T follicular helper cell (primary cell): ENCODE results near the gene TAS2R60.
"Not testable (repeated sequence)": the region's sequence is repeated elsewhere in the genome, so short reads cannot be mapped to it uniquely, and the experiment has no call there.

Source experiments
- DNase-seq: peaks from one replicate; pipeline ENCODE4 v3.0.0-alpha.2; 2020; ENCODE audit warnings: low read depth

Gene TAS2R60

DNA sequence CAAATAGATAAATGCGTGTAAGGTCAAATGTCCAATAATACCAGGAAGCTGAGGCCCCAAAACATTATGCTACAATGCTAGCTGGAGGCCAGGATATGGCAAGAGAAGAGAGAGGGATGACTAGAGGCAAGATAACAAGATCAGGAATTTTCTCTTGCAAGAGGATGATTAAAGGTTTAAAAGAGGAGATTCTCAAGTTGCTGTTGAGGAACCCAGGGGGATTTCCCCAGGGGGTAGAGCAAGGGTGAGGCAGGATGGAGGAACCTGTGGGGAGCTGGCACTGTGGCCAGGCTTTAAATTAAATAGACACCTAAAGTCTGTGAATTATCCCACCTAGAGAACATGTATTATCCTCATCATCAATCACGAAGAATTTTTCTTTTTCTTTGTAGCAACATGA lies 3.4 kb upstream of the TAS2R60 start:
- DNase-seq = no peak

DNA sequence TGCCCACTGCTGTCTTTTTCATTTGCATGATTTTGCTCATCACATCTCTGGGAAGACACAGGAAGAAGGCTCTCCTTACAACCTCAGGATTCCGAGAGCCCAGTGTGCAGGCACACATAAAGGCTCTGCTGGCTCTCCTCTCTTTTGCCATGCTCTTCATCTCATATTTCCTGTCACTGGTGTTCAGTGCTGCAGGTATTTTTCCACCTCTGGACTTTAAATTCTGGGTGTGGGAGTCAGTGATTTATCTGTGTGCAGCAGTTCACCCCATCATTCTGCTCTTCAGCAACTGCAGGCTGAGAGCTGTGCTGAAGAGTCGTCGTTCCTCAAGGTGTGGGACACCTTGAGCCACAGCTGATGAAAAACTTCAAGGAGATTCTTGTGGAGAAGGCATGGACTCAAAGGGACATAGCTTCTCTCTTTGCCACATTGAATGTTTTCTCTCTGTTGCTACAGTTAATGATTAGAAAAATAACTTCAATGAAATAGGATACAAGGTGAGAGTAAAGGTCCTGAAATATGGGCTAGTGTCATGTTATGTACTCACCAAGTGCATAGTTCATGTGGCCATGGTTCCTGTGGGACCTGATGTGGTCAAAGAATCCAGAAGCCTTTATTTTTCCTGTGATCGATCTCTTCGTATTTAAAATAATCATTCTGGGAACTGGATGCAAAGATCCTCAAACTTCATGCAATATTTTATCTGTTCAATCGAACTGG lies 970 bp downstream of the TAS2R60 start:
- DNase-seq = no peak

DNA sequence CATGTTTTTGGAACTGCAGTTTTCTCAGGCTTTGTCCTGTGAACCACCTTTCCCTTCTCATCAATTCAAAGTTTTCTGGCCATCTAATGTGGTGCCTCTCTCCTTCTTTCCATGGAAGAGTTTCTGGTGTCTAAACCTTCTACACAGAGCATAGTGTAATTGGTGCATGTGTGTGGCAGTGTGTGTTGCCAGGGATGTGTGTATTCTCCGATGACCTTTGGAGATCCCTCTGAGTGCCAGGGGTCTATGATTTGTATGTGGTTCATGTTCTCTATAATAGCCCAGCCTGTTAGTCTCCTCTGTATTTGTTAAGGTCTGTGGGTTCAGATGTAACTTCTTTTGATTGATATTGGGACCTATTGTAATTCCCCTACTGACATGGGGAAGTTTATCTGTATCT lies 1.5 kb downstream of the TAS2R60 start:
- no peak for DNase-seq

- no peak for DNase-seq
These were observed 4.2 kb downstream of the TAS2R60 start for GRCh38 chr7:143447466-143447865.

DNA sequence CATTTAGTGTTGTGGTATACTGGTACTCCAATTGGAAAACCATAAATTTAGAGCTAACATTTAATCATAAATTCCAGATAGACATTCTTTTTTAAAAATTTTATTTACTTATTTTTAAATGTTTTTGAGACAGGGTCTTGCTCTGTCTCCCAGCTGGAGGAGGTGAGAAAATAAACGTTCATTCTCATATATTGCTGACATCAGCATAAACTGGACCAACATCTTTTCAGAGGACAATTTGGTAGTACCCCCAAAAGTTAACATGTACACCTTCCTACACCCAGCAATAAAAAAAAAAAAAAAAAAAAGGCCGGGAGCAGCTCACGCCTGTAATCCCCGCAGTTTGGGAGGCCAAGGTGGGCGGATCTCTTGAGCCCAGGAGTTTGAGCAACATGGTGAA lies 5.2 kb downstream of the TAS2R60 start:
- DNase-seq = no peak

GRCh38 chr7:143449793-143450192 lies 6.5 kb downstream of the TAS2R60 start:
- DNase-seq = no peak

DNA sequence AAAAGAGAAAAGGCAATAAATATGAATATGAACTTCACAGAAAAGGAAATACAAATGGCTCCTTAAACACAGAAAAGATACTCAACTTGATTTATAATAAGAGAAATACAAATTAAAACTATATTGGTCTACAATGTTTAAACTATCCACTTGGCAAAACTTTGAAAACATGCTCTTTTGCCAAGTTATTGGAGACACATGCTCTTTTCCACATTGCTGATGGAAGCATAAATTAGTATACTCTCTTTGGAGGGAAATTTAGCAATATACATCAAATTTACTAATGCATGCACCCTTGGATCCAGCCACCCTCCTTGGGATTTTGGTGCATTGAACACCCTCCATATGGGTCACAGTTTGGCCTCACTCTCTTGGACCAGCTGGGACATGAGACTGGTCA lies 7.9 kb downstream of the TAS2R60 start:
- DNase-seq = no peak

DNA sequence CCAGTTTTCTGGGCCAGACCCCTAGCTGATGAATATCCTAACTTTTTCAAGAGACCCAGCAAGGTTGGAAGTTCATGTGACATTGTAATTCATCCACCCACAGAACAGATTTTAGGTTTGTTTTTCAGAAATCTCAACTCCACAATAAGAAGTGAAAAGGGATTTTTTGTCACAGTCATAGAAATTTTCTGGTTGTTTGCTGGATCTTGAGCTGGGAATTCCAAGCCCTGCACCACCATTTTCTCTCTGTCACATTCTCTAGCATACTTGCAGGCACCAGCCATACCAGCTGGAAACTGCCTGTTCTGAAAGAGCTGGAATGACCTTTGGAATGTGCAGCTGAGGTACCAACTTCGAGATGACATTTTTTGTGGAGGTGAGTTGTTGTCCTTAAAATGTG lies 8.5 kb downstream of the TAS2R60 start:
- no peak for DNase-seq

- DNase-seq = no peak
These were observed 9.2 kb downstream of the TAS2R60 start for GRCh38 chr7:143452495-143452894.

DNA sequence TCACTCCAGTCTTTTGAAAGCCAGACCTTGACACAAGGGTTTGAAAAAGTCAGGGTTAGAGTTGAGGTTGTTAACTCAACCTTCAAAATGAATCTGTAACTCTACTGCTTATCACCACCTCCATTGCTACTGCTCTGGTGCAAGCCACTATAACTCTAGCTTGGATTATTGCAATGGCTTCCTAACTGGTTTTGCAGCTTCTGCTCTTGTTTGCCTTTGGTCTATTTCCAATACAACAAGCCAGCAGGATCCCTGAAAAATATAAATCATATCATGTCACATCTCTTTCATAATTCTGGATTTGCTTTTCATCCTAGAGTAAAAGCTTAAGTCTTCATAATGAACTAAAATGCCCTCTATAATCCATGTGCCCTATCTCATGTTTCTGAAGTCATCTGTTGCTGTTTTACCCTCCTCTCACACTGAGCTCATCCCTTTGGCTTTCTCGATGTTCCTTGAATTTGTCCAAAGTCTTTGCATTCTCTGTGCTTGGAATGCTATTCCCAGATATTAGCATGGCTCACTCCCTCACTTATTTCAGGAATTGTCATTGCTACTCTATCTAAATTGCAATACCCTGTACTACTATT lies 10.9 kb downstream of the TAS2R60 start:
- DNase-seq = no peak

DNA sequence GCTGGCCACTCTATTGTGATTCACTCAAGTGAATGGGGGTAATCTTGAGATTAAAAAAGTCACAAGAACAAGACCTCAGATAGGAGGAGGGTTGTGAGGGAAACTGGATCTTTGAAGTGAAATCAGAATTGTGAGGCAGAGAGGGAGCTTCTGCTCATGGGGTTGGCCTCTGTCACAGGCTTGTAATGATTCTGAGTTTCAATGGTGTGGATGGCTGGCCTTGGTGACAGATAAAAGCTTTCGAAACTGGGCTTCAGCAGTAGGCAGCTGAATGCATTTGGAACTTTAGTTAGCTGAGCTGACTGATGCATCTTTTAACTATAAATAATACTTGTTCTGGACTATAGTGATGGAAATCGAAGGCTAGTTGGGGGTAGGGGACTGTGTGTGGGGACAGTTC lies 12.2 kb downstream of the TAS2R60 start:
- no peak for DNase-seq

DNA sequence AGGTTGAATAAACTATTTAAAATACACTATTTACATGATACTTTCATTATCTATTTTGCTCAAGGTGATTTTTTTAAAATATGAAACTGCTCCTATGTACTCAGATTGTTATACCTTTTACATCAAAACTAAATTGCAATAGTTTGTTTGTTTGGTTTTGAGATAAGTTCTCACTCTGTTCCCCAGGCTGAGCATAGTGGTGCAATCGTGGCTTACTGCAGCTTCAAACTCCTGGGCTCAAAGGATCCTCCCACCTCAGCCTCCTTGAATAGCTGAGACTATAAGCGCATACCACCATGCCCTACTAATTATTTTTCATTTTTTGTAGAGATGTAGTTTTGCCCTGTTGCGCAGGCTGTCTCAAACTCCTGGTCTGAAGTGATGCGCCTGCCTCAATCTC lies 12.7 kb downstream of the TAS2R60 start:
- no peak for DNase-seq

GRCh38 chr7:143456992-143457793 lies 13.9 kb downstream of the TAS2R60 start:
- no peak for DNase-seq

DNA sequence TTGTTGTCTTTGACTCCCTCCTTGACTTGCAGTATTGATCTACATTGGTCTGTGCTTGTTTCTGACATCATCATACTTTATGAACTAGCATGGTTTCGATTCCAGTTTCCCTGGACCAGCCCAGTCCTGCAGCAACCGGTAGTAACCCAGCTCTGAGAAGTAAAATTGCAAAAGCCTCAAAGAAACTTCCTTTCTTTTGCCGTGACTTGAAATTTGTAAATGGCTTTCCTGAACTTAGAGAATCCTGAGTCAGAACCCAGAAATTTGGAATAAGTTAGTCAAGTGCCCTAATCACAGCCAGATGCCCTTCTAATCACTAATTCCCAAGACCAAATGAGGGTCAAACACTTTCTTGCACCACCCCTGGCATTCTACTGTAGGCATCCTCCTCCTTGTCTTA lies 15.0 kb downstream of the TAS2R60 start:
- no peak for DNase-seq

DNA sequence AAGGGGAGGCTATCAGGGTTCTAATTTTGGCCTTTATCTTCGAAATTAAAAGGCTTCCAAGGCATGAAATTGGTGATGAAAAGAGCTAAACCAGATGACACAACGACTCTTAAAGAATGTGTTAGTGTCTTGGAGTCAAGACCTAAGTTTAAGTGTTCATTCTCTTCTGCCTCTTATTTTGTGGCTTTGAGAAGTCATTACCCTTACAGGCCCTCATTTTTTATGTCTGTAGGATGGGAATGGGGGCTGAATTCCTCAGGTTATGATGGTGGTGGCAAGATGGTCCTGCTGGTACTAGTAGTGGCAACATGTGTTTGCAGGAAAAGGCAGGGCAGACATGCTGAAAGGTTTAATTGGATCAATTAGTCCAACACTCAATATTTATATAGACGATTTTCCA lies 15.4 kb downstream of the TAS2R60 start:
- no peak for DNase-seq

DNA sequence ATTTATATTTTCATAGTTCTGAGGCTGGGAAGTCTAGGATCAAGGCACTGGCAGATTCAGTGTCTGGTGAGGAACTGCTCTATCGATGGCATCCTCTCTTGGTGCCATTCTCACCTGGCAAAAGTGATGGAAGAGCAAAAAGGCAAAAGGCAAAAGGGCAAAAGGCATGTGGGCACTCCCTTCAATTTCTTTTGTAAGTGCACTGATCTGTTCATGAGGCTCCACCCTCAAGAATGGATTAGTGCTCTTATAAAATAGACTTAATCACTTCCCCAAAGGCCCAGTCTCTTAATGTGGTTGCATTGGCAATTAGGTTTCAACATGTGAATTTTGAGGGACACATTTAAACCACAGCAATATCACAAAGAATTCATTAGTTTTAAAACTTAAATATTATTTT lies 16.1 kb downstream of the TAS2R60 start:
- no peak for DNase-seq

- DNase-seq = no peak
These were observed 17.2 kb downstream of the TAS2R60 start for GRCh38 chr7:143460271-143460979.

GRCh38 chr7:143462045-143462444 lies 18.8 kb downstream of the TAS2R60 start:
- no peak for DNase-seq

DNA sequence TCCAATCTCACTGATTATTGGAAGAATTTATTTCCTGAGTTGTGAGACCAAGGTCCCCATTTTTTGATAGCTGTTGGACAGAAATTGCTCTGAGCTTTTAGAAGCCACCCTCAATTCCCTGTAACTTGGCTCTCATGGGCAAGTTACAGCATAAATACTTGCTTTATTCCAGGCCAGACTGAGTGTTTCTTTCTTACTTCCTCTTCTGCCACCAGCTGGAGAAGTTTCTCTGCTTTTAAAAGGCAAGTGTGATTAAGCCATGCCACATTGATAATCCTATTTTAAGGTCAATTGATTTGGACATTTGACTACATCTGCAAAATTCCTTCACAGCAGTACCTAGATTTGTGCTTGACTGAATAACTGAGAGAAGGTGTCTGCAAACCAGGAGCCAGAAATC lies 20.3 kb downstream of the TAS2R60 start:
- DNase-seq = no peak

DNA sequence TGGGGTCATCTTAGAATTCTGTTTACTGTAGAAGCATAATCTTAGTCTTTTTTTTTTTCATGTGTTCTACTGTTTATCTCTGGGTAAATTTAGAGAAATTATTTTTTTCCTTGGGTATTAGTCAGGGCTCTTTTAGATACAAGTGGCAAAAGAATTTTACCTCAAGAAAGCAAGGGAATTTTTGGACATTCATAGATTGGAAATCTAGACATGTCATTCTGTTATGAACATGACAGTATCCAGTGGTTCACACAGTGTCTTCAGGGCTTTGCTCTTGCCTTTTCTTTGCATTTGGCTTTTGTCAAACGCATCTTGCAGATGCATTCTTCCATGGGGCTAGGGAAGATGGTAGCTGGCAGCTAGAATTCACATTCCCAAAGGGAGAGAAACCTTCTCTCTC lies 20.7 kb downstream of the TAS2R60 start:
- DNase-seq = no peak

DNA sequence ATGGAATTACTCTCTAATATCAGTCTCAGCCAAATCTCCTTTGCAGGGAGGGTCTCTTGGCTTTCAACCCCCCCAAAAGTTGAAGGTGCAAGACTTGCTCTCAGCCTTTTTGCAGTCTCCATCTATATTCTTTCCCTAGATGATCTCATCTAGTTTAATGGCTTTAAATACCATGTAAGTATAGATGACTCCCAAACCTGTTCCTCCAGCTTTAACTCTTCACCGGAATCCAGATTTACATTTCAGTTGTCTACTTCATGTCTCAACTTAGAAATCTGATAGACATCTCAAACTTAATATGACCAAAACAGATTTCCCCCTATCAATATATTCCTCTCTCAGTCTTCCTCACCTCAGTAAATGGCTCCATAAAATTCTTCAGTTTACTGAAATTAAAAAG lies 24.5 kb downstream of the TAS2R60 start:
- DNase-seq = no peak

DNA sequence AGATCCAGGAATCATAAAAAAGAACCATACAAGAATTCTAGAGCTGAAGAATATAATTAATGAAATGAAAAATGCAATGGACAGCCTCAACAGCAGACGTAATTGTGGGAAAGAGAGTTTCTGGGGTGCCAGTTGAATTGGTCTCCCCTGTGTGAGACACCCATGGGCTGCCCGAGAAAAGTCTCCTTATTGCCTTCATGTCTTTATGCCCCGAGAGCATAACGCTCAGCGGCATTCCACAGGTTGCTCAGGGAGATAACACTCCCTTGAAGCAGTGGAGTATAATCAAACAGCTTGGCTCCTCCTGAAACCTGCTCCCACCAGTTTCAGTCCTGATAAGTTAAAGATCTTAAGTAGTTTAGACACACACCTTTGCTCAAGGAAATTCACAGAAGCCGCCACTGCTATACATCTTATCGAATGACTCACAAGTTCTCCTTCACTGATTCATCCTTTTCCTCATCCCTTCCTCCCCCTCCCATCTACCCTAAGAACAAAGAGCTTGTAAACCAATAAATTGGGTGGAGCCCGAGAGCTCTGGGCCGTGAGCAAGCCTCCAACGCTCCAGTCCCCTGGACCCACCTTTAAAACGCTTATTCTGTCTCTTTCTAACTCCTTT lies 28.9 kb downstream of the TAS2R60 start:
- DNase-seq = not testable (repeated sequence)
